ENCODE data around the gene KRT74.

Gene KRT74

GRCh38 chr12:52608161-52608560 is 34.5 kb upstream of the KRT74 start:
- H3K27ac ChIP-seq, result no peak overlapping the region
- H3K4me1 ChIP-seq, result no peaks in the 10 kb centered on the region
- H3K4me3 ChIP-seq (ENCODE audit: low read depth, low read length), result no peak overlapping the region
- H3K79me2 ChIP-seq, result no peaks in the 10 kb centered on the region
- no peaks in the 10 kb centered on the region for H3K9me3 ChIP-seq (ENCODE audit: control insufficient read depth, low read length)
- no peaks in the 10 kb centered on the region for H3K36me3 ChIP-seq (ENCODE audit: control insufficient read depth, insufficient read depth, low read length)
- no peak overlapping the region for H3K4me2 ChIP-seq (ENCODE audit: low read length)
- H3K9ac ChIP-seq, result no peak overlapping the region
- TF ChIP-seq, protein P1, sequence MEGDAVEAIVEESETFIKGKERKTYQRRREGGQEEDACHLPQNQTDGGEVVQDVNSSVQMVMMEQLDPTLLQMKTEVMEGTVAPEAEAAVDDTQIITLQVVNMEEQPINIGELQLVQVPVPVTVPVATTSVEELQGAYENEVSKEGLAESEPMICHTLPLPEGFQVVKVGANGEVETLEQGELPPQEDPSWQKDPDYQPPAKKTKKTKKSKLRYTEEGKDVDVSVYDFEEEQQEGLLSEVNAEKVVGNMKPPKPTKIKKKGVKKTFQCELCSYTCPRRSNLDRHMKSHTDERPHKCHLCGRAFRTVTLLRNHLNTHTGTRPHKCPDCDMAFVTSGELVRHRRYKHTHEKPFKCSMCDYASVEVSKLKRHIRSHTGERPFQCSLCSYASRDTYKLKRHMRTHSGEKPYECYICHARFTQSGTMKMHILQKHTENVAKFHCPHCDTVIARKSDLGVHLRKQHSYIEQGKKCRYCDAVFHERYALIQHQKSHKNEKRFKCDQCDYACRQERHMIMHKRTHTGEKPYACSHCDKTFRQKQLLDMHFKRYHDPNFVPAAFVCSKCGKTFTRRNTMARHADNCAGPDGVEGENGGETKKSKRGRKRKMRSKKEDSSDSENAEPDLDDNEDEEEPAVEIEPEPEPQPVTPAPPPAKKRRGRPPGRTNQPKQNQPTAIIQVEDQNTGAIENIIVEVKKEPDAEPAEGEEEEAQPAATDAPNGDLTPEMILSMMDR (IDR thresholded peaks at IDR 0.05), result no peak
- H2AFZ ChIP-seq, result no peak overlapping the region
- no peaks in the 10 kb centered on the region for H3K27me3 ChIP-seq (ENCODE audit: control insufficient read depth, insufficient read depth, low read length)

DNA sequence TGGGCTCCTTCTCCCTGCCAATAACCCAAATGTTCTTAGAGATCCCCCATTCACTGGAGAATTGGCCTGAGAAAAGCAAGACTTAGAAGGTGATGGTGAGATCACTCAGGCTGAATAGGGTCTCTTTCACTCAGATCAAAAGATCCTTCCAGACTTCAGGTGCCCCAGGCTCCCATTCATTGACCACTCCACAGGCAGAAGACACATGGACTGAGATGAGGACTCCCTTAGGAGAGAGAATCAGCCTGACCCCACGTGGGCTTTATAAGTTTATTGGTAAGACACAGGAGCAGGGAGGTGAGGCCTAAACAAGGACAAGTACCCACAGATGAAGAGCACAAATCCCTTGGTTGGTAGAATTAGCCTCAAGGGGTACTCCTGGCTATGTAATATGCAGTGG is 33.7 kb upstream of the KRT74 start:
- Histone ChIP-seq H3K4me3 (ENCODE audit: low read depth, low read length) (no peak overlapping the region), H3K27me3 (ENCODE audit: control insufficient read depth, insufficient read depth, low read length) (no peaks in the 10 kb centered on the region)
- TF ChIP-seq, protein P1 (IDR thresholded peaks at IDR 0.05), result no peak

GRCh38 chr12:52606581-52607218 is 33.1 kb upstream of the KRT74 start:
- no peaks in the 10 kb centered on the region for H3K36me3 ChIP-seq (ENCODE audit: control insufficient read depth, insufficient read depth, low read length)
- no peak overlapping the region for H3K27ac ChIP-seq
- peaks cover under 1% of the 10 kb centered on the region for H3K4me1 ChIP-seq
- H3K9me3 ChIP-seq (ENCODE audit: control insufficient read depth, low read length), result no peaks in the 10 kb centered on the region
- no peak overlapping the region for H3K9ac ChIP-seq
- no peak overlapping the region for H2AFZ ChIP-seq
- no peaks in the 10 kb centered on the region for H3K79me2 ChIP-seq
- TF ChIP-seq, protein P1 (IDR thresholded peaks at IDR 0.05), result no peak
- H3K4me3 ChIP-seq (ENCODE audit: low read depth, low read length), result no peak overlapping the region
- no peaks in the 10 kb centered on the region for H3K27me3 ChIP-seq (ENCODE audit: control insufficient read depth, insufficient read depth, low read length)
- H3K4me2 ChIP-seq (ENCODE audit: low read length), result no peak overlapping the region

More for the DNA sequence above, 33.7 kb upstream of the KRT74 start:
- Histone ChIP-seq H2AFZ (no peak overlapping the region), H3K27ac (no peak overlapping the region), H3K4me1 (no peaks in the 10 kb centered on the region), H3K9ac (no peak overlapping the region), H3K9me3 (ENCODE audit: control insufficient read depth, low read length) (no peaks in the 10 kb centered on the region), H3K36me3 (ENCODE audit: control insufficient read depth, insufficient read depth, low read length) (no peaks in the 10 kb centered on the region), H3K79me2 (no peaks in the 10 kb centered on the region), H3K4me2 (ENCODE audit: low read length) (no peak overlapping the region)

- Histone ChIP-seq H3K27ac (no peak overlapping the region), H3K79me2 (no peaks in the 10 kb centered on the region), H3K4me3 (ENCODE audit: low read depth, low read length) (no peak overlapping the region), H3K9me3 (ENCODE audit: control insufficient read depth, low read length) (no peaks in the 10 kb centered on the region), H3K4me1 (peaks cover 4% of the 10 kb centered on the region), H3K27me3 (ENCODE audit: control insufficient read depth, insufficient read depth, low read length) (peaks cover 1% of the 10 kb centered on the region), H3K4me2 (ENCODE audit: low read length) (no peak overlapping the region), H2AFZ (no peak overlapping the region), H3K36me3 (ENCODE audit: control insufficient read depth, insufficient read depth, low read length) (no peaks in the 10 kb centered on the region), H3K9ac (no peak overlapping the region)
- TF ChIP-seq, protein P1 (IDR thresholded peaks at IDR 0.05), result no peak
These were observed 32.5 kb upstream of the KRT74 start for GRCh38 chr12:52606096-52606495.

GRCh38 chr12:52605542-52605941 is 31.9 kb upstream of the KRT74 start:
- H3K4me2 ChIP-seq (ENCODE audit: low read length), result no peak overlapping the region
- H3K79me2 ChIP-seq, result no peaks in the 10 kb centered on the region
- TF ChIP-seq, protein P1 (IDR thresholded peaks at IDR 0.05), result no peak

More at GRCh38 chr12:52605542-52605941, 31.9 kb upstream of the KRT74 start:
- peaks cover 4% of the 10 kb centered on the region for H3K4me1 ChIP-seq
- H3K4me3 ChIP-seq (ENCODE audit: low read depth, low read length), result no peak overlapping the region
- no peaks in the 10 kb centered on the region for H3K36me3 ChIP-seq (ENCODE audit: control insufficient read depth, insufficient read depth, low read length)
- no peak overlapping the region for H2AFZ ChIP-seq
- no peaks in the 10 kb centered on the region for H3K9me3 ChIP-seq (ENCODE audit: control insufficient read depth, low read length)
- H3K27me3 ChIP-seq (ENCODE audit: control insufficient read depth, insufficient read depth, low read length), result peaks cover 3% of the 10 kb centered on the region
- no peak overlapping the region for H3K27ac ChIP-seq
- H3K9ac ChIP-seq, result no peak overlapping the region

Measured in parathyroid adenoma (tissue), 2 donors.